ENCODE results near the gene LNP1.

DNA sequence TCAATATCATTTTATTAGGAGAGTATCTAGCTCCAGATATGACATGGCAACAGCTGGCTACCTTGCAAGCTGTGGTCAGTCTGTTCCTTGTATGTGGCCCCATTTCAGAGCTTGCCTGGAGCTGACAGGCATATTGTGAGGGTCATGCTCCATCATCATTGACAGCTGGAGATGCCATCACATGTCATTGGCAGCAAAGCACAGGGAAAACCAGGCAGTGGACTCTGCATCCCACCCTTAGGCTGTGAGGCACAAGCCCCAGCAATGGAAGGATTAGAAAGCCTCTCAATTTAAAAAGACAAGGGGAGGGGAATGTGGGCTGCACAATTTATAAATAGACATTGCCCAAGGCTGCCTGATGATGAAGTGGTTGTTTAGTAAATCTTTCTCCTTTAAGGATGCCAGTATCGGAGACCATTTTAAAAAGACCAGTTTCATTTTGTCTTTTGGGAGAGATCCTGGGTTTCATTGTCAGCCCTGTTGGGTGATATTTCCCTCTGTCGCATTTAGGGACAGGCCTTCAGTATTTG is 27.9 kb downstream of the LNP1 start:
- TF ChIP-seq, protein P1, sequence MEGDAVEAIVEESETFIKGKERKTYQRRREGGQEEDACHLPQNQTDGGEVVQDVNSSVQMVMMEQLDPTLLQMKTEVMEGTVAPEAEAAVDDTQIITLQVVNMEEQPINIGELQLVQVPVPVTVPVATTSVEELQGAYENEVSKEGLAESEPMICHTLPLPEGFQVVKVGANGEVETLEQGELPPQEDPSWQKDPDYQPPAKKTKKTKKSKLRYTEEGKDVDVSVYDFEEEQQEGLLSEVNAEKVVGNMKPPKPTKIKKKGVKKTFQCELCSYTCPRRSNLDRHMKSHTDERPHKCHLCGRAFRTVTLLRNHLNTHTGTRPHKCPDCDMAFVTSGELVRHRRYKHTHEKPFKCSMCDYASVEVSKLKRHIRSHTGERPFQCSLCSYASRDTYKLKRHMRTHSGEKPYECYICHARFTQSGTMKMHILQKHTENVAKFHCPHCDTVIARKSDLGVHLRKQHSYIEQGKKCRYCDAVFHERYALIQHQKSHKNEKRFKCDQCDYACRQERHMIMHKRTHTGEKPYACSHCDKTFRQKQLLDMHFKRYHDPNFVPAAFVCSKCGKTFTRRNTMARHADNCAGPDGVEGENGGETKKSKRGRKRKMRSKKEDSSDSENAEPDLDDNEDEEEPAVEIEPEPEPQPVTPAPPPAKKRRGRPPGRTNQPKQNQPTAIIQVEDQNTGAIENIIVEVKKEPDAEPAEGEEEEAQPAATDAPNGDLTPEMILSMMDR (IDR thresholded peaks at IDR 0.05), result no peak
- no peak for TF ChIP-seq POLR2AphosphoS5 (IDR thresholded peaks at IDR 0.05; ENCODE audit: low read depth, low read length)
- TF ChIP-seq, protein P2, sequence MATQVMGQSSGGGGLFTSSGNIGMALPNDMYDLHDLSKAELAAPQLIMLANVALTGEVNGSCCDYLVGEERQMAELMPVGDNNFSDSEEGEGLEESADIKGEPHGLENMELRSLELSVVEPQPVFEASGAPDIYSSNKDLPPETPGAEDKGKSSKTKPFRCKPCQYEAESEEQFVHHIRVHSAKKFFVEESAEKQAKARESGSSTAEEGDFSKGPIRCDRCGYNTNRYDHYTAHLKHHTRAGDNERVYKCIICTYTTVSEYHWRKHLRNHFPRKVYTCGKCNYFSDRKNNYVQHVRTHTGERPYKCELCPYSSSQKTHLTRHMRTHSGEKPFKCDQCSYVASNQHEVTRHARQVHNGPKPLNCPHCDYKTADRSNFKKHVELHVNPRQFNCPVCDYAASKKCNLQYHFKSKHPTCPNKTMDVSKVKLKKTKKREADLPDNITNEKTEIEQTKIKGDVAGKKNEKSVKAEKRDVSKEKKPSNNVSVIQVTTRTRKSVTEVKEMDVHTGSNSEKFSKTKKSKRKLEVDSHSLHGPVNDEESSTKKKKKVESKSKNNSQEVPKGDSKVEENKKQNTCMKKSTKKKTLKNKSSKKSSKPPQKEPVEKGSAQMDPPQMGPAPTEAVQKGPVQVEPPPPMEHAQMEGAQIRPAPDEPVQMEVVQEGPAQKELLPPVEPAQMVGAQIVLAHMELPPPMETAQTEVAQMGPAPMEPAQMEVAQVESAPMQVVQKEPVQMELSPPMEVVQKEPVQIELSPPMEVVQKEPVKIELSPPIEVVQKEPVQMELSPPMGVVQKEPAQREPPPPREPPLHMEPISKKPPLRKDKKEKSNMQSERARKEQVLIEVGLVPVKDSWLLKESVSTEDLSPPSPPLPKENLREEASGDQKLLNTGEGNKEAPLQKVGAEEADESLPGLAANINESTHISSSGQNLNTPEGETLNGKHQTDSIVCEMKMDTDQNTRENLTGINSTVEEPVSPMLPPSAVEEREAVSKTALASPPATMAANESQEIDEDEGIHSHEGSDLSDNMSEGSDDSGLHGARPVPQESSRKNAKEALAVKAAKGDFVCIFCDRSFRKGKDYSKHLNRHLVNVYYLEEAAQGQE (IDR thresholded peaks at IDR 0.05; ENCODE audit: insufficient read depth in 1 of 2, low read depth in 2 of 2, low read length in 1 of 2), result no peak
